GM19239 (cell line): ENCODE measurements around the gene ZNF804A.

ENCODE experiments used
- DNase-seq: peaks from one replicate; pipeline ENCODE4 v3.0.0; 2011; ENCODE audit warnings: low spot score; ENCODE audit not compliant: insufficient read length
- FAIRE-seq: peaks from 2 replicates; lab custom pipeline; 2011; peaks lifted over from hg19 to GRCh38; lab: Jason Lieb, UNC

Gene ZNF804A

GRCh38 chr2:184920451-184920965 lies 322.2 kb downstream of the ZNF804A start:
- DNase-seq = no peak
- FAIRE-seq = no peak

- DNase-seq (no peak), FAIRE-seq (no peak)
Measured at GRCh38 chr2:184921676-184922075, 323.3 kb downstream of the ZNF804A start.

GRCh38 chr2:184923751-184924150 lies 325.4 kb downstream of the ZNF804A start:
- no peak for DNase-seq
- FAIRE-seq = no peak

GRCh38 chr2:184927040-184927439 lies 328.7 kb downstream of the ZNF804A start:
- no peak for DNase-seq
- no peak for FAIRE-seq

GRCh38 chr2:184936761-184937160 lies 338.4 kb downstream of the ZNF804A start:
- no peak for DNase-seq
- FAIRE-seq = no peak

GRCh38 chr2:184938221-184938985 lies 340.1 kb downstream of the ZNF804A start:
- FAIRE-seq (no peak), DNase-seq (no peak)

- no peak for DNase-seq
- no peak for FAIRE-seq
Measured at GRCh38 chr2:184945326-184945725, 347.0 kb downstream of the ZNF804A start.

GRCh38 chr2:184945824-184946223 lies 347.5 kb downstream of the ZNF804A start:
- no peak for FAIRE-seq
- DNase-seq = no peak

- DNase-seq (no peak), FAIRE-seq (no peak)
Measured at GRCh38 chr2:184956856-184957255, 358.5 kb downstream of the ZNF804A start.

- DNase-seq (no peak), FAIRE-seq (no peak)
Measured at GRCh38 chr2:184971546-184972068, 373.3 kb downstream of the ZNF804A start.
